Retinal pigment epithelial cell (primary cell): ENCODE results near the gene ADRB2.

ENCODE experiments used
- DNase-seq: peaks from one replicate; pipeline ENCODE4 v3.0.0-alpha.2; 2010; ENCODE audit warnings: low read depth
- H3K4me3 ChIP-seq: 2 replicates; pipeline ENCODE4 v1.5.1; 2011; ENCODE audit warnings: mild to moderate bottlenecking, low read length, control low read depth, moderate library complexity
- CTCF ChIP-seq: conservative IDR thresholded peaks from 2 replicates; pipeline ENCODE4 v1.5.1; 2011; ENCODE audit warnings: low read depth, low read length, control low read depth, inconsistent platforms

Gene ADRB2

GRCh38 chr5:148837383-148837782, 11.0 kb downstream of the ADRB2 start:
- TF ChIP-seq CTCF, result no peak

GRCh38 chr5:148838357-148838756, 11.9 kb downstream of the ADRB2 start:
- DNase-seq, result no peak
- no peak for TF ChIP-seq CTCF
- H3K4me3 ChIP-seq, result no peak overlapping the region

More at GRCh38 chr5:148837383-148837782, 11.0 kb downstream of the ADRB2 start:
- H3K4me3 ChIP-seq, result no peak overlapping the region
- no peak for DNase-seq

GRCh38 chr5:148839960-148840359, 13.5 kb downstream of the ADRB2 start:
- H3K4me3 ChIP-seq, result no peak overlapping the region
- TF ChIP-seq CTCF, result no peak
- DNase-seq, result no peak

GRCh38 chr5:148840531-148840930, 14.1 kb downstream of the ADRB2 start:
- no peak overlapping the region for H3K4me3 ChIP-seq
- no peak for DNase-seq
- TF ChIP-seq CTCF, result no peak

GRCh38 chr5:148841519-148841918, 15.1 kb downstream of the ADRB2 start:
- TF ChIP-seq CTCF, result no peak

GRCh38 chr5:148842161-148842560, 15.8 kb downstream of the ADRB2 start:
- TF ChIP-seq CTCF, result no peak
- DNase-seq, result no peak
- H3K4me3 ChIP-seq, result no peak overlapping the region

More at GRCh38 chr5:148841519-148841918, 15.1 kb downstream of the ADRB2 start:
- no peak overlapping the region for H3K4me3 ChIP-seq
- DNase-seq, result no peak

- no peak for DNase-seq
- no peak for TF ChIP-seq CTCF
- no peak overlapping the region for H3K4me3 ChIP-seq
Measured at GRCh38 chr5:148843510-148844318, 17.3 kb downstream of the ADRB2 start.
